ENCODE results near the gene DLX6.

DNA sequence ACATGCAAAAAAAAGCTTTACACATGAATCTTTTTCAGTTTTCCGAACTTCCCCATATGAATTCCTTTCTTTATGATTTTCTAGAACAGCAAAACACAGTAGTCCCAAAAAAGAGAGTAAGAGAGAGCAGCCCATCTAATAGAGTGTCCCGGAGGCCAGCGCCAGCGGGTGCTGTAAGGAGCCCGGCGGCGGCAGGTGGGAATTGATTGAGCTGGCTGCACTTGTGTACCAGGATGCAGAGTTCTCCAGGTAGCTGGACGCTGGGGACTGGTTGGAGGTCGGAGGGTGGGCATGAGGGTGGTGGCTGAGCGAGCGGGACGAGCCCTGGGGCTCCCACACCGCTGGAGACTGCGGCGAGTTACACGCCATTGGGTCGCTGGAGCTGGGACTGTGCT lies 15.2 kb downstream of the DLX6 start:
- TF ChIP-seq, protein P1, sequence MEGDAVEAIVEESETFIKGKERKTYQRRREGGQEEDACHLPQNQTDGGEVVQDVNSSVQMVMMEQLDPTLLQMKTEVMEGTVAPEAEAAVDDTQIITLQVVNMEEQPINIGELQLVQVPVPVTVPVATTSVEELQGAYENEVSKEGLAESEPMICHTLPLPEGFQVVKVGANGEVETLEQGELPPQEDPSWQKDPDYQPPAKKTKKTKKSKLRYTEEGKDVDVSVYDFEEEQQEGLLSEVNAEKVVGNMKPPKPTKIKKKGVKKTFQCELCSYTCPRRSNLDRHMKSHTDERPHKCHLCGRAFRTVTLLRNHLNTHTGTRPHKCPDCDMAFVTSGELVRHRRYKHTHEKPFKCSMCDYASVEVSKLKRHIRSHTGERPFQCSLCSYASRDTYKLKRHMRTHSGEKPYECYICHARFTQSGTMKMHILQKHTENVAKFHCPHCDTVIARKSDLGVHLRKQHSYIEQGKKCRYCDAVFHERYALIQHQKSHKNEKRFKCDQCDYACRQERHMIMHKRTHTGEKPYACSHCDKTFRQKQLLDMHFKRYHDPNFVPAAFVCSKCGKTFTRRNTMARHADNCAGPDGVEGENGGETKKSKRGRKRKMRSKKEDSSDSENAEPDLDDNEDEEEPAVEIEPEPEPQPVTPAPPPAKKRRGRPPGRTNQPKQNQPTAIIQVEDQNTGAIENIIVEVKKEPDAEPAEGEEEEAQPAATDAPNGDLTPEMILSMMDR (conservative IDR thresholded peaks at IDR 0.05; ENCODE audit: low read depth, low read length): no peak
- no peak for TF ChIP-seq EZH2 (IDR thresholded peaks at IDR 0.05; ENCODE audit: borderline replicate concordance, low read depth, low read length, poor library complexity, severe bottlenecking)
